ENCODE data around the gene CLASRP. TPM values are rescaled to one million over a fixed set of nuclear protein-coding genes. Genes with fewer than 3 reads are reported as not detected.

CLASRP gene
- total RNA-seq, 2 donors from 2014 or later: 67.1 to 90.3 TPM

- no peak for DNase-seq
- Histone ChIP-seq H3K4me3 (ENCODE audit: low read length) (no peak overlapping the region), H3K27me3 (ENCODE audit: control insufficient read depth, insufficient read depth, low read length, poor library complexity, severe bottlenecking) (no peaks in the 10 kb centered on the region), H3K27ac (ENCODE audit: low read depth, low read length) (no peak overlapping the region), H3K4me1 (ENCODE audit: control insufficient read depth, insufficient read depth, low read length) (no peaks in the 10 kb centered on the region), H3K9me3 (ENCODE audit: control insufficient read depth, low read length) (no peaks in the 10 kb centered on the region), H3K36me3 (ENCODE audit: control insufficient read depth, insufficient read depth, low read length) (peaks cover 78% of the 10 kb centered on the region), H3K9ac (ENCODE audit: extremely low read depth, low read length, poor library complexity, severe bottlenecking) (no peak overlapping the region)
- WGBS, 2 experiments (ENCODE audit: insufficient coverage in 1 of 2, insufficient read length in 1 of 2): 91 to 92% methylated on average over 8 to 9 of the region's 9 CpGs
- no peak for TF ChIP-seq CTCF (conservative IDR thresholded peaks at IDR 0.05)
- Mint-ChIP-seq H3K9me3 (no peaks in the 10 kb centered on the region), H3K27me3 (ENCODE audit: insufficient read depth) (no peaks in the 10 kb centered on the region), H3K27ac (no peak overlapping the region), H3K36me3 (ENCODE audit: low read depth) (peaks cover 76% of the 10 kb centered on the region), H3K4me1 (peaks cover 2% of the 10 kb centered on the region), H3K4me3 (no peak overlapping the region)
Observed at GRCh38 chr19:45057444-45057843, 18.6 kb downstream of the CLASRP start.

GRCh38 chr19:45058622-45059159 lies 19.8 kb downstream of the CLASRP start:
- peaks cover 76% of the 10 kb centered on the region for H3K36me3 Mint-ChIP-seq (ENCODE audit: low read depth)
- 88% methylated on average over 14 of the region's 14 CpGs for WGBS, 2 experiments (ENCODE audit: insufficient coverage in 1 of 2, insufficient read length in 1 of 2)
- no peaks in the 10 kb centered on the region for H3K27me3 Mint-ChIP-seq (ENCODE audit: insufficient read depth)
- Histone ChIP-seq H3K27me3 (ENCODE audit: control insufficient read depth, insufficient read depth, low read length, poor library complexity, severe bottlenecking) (no peaks in the 10 kb centered on the region), H3K9ac (ENCODE audit: extremely low read depth, low read length, poor library complexity, severe bottlenecking) (no peak overlapping the region), H3K36me3 (ENCODE audit: control insufficient read depth, insufficient read depth, low read length) (peaks cover 77% of the 10 kb centered on the region), H3K27ac (ENCODE audit: low read depth, low read length) (no peak overlapping the region), H3K9me3 (ENCODE audit: control insufficient read depth, low read length) (no peaks in the 10 kb centered on the region), H3K4me3 (ENCODE audit: low read length) (no peak overlapping the region), H3K4me1 (ENCODE audit: control insufficient read depth, insufficient read depth, low read length) (no peaks in the 10 kb centered on the region)
- H3K9me3 Mint-ChIP-seq: no peaks in the 10 kb centered on the region
- H3K4me3 Mint-ChIP-seq: no peak overlapping the region
- no peak for DNase-seq
- H3K27ac Mint-ChIP-seq: no peak overlapping the region
- no peak for TF ChIP-seq CTCF (conservative IDR thresholded peaks at IDR 0.05)
- peaks cover 2% of the 10 kb centered on the region for H3K4me1 Mint-ChIP-seq

- no peaks in the 10 kb centered on the region for H3K4me1 ChIP-seq (ENCODE audit: control insufficient read depth, insufficient read depth, low read length)
- Mint-ChIP-seq H3K4me1 (peaks cover 2% of the 10 kb centered on the region), H3K36me3 (ENCODE audit: low read depth) (peaks cover 72% of the 10 kb centered on the region), H3K27ac (peak overlapping the region; percentile 81), H3K27me3 (ENCODE audit: insufficient read depth) (no peaks in the 10 kb centered on the region), H3K9me3 (no peaks in the 10 kb centered on the region), H3K4me3 (no peak overlapping the region)
- DNase-seq: peak; percentile 98
- no peak overlapping the region for H3K27ac ChIP-seq (ENCODE audit: low read depth, low read length)
- H3K9ac ChIP-seq (ENCODE audit: extremely low read depth, low read length, poor library complexity, severe bottlenecking): no peak overlapping the region
- no peak overlapping the region for H3K4me3 ChIP-seq (ENCODE audit: low read length)
- H3K9me3 ChIP-seq (ENCODE audit: control insufficient read depth, low read length): no peaks in the 10 kb centered on the region
- 77 to 83% methylated on average over 8 to 16 of the region's 16 CpGs for whole genome bisulfite sequencing, 2 experiments (ENCODE audit: insufficient coverage in 1 of 2, insufficient read length in 1 of 2)
- H3K27me3 ChIP-seq (ENCODE audit: control insufficient read depth, insufficient read depth, low read length, poor library complexity, severe bottlenecking): no peaks in the 10 kb centered on the region
- H3K36me3 ChIP-seq (ENCODE audit: control insufficient read depth, insufficient read depth, low read length): peaks cover 75% of the 10 kb centered on the region
- peak; percentile 92 for TF ChIP-seq CTCF (conservative IDR thresholded peaks at IDR 0.05)
Observed at GRCh38 chr19:45059258-45059965, 20.6 kb downstream of the CLASRP start.

Measured in endodermal cell (in vitro differentiated cells).